ENCODE data around the gene STYXL2. TPM values are rescaled to one million over a fixed set of nuclear protein-coding genes. Genes with fewer than 3 reads are reported as not detected.
A peak's percentile ranks its signal among the peaks of the same experiment; 100 is the strongest.

Gene STYXL2
- total RNA-seq, 1 donor from 2014 or later = not detected

GRCh38 chr1:167086033-167086432 is 7.8 kb upstream of the STYXL2 start:
- no peaks in the 10 kb centered on the region for H3K36me3 Mint-ChIP-seq (ENCODE audit: low read depth)
- H3K9me3 Mint-ChIP-seq = no peaks in the 10 kb centered on the region
- no peak overlapping the region for H3K4me3 Mint-ChIP-seq
- intact Hi-C loops (cut with micrococcal nuclease) = loop anchor here (2.0 to 5.0 kb wide), 2 partner anchors 17 to 36 kb away; no protein-coding TSS in a partner anchor
- H3K4me1 Mint-ChIP-seq = peaks cover 16% of the 10 kb centered on the region
- peaks cover 4% of the 10 kb centered on the region for H3K27me3 Mint-ChIP-seq
- no peak overlapping the region for H3K27ac Mint-ChIP-seq
- no peak for DNase-seq

- Mint-ChIP-seq H3K36me3 (ENCODE audit: low read depth) (no peaks in the 10 kb centered on the region), H3K4me1 (peaks cover 16% of the 10 kb centered on the region), H3K27me3 (peaks cover 4% of the 10 kb centered on the region), H3K27ac (no peak overlapping the region), H3K4me3 (no peak overlapping the region), H3K9me3 (no peaks in the 10 kb centered on the region)
- no peak for DNase-seq
- intact Hi-C loops (cut with micrococcal nuclease) = loop anchor here (2.0 to 5.0 kb wide), 2 partner anchors 16 to 36 kb away; no protein-coding TSS in a partner anchor
Measured at GRCh38 chr1:167086768-167087167, 7.1 kb upstream of the STYXL2 start.

- H3K27me3 Mint-ChIP-seq = no peaks in the 10 kb centered on the region
- H3K4me3 Mint-ChIP-seq = no peak overlapping the region
Measured at GRCh38 chr1:167088746-167089417, 5.0 kb upstream of the STYXL2 start.

GRCh38 chr1:167089939-167090313 is 3.9 kb upstream of the STYXL2 start:
- no peak for DNase-seq
- H3K27me3 Mint-ChIP-seq = no peaks in the 10 kb centered on the region
- H3K9me3 Mint-ChIP-seq = no peaks in the 10 kb centered on the region
- peak overlapping the region; percentile 92 for H3K27ac Mint-ChIP-seq
- H3K4me1 Mint-ChIP-seq = peaks cover 18% of the 10 kb centered on the region
- H3K36me3 Mint-ChIP-seq (ENCODE audit: low read depth) = no peaks in the 10 kb centered on the region
- H3K4me3 Mint-ChIP-seq = peak overlapping the region; percentile 68
- intact Hi-C loops (cut with micrococcal nuclease) = loop anchor here (5.0 kb wide), 1 partner anchor 32 kb away; no protein-coding TSS in a partner anchor

More at GRCh38 chr1:167088746-167089417, 5.0 kb upstream of the STYXL2 start:
- H3K4me1 Mint-ChIP-seq = peaks cover 18% of the 10 kb centered on the region
- intact Hi-C loops (cut with micrococcal nuclease) = loop anchor here (5.0 kb wide), 1 partner anchor 33 kb away; no protein-coding TSS in a partner anchor
- no peaks in the 10 kb centered on the region for H3K36me3 Mint-ChIP-seq (ENCODE audit: low read depth)
- DNase-seq = no peak
- peak overlapping the region; percentile 1 for H3K27ac Mint-ChIP-seq
- H3K9me3 Mint-ChIP-seq = no peaks in the 10 kb centered on the region

- H3K36me3 Mint-ChIP-seq (ENCODE audit: low read depth) = no peaks in the 10 kb centered on the region
- peaks cover 22% of the 10 kb centered on the region for H3K4me1 Mint-ChIP-seq
- H3K27ac Mint-ChIP-seq = peak within 1 kb of the TSS; percentile 92
- intact Hi-C loops (cut with micrococcal nuclease) = no loop called here
- no peaks in the 10 kb centered on the region for H3K27me3 Mint-ChIP-seq
- peak; percentile 77 for DNase-seq
- H3K9me3 Mint-ChIP-seq = no peaks in the 10 kb centered on the region
- H3K4me3 Mint-ChIP-seq = peak within 1 kb of the TSS; percentile 68
Measured at GRCh38 chr1:167090314-167090942, 3.4 kb upstream of the STYXL2 start, which contains the start of gene GPA33. Gene GPA33 (minus strand): TSS chr1:167090377. CDS start chr1:167090287, 90 bp downstream.

- intact Hi-C loops (cut with micrococcal nuclease) = no loop called here
- Mint-ChIP-seq H3K4me3 (no peak overlapping the region), H3K4me1 (peaks cover 24% of the 10 kb centered on the region), H3K27me3 (no peaks in the 10 kb centered on the region), H3K36me3 (ENCODE audit: low read depth) (no peaks in the 10 kb centered on the region), H3K9me3 (no peaks in the 10 kb centered on the region), H3K27ac (no peak overlapping the region)
- DNase-seq = no peak
Measured at GRCh38 chr1:167092653-167093052, 1.2 kb upstream of the STYXL2 start.

- H3K36me3 Mint-ChIP-seq (ENCODE audit: low read depth) = no peaks in the 10 kb centered on the region
- peaks cover 4% of the 10 kb centered on the region for H3K27me3 Mint-ChIP-seq
- DNase-seq = no peak
- H3K27ac Mint-ChIP-seq = no peak overlapping the region
- H3K9me3 Mint-ChIP-seq = no peaks in the 10 kb centered on the region
- peaks cover 21% of the 10 kb centered on the region for H3K4me1 Mint-ChIP-seq
- intact Hi-C loops (cut with micrococcal nuclease) = no loop called here
- no peak overlapping the region for H3K4me3 Mint-ChIP-seq
Measured at GRCh38 chr1:167094690-167095089, 815 bp downstream of the STYXL2 start.

GRCh38 chr1:167095368-167095767 is 1.5 kb downstream of the STYXL2 start:
- H3K4me3 Mint-ChIP-seq = no peak overlapping the region
- intact Hi-C loops (cut with micrococcal nuclease) = no loop called here
- H3K27me3 Mint-ChIP-seq = peaks cover 4% of the 10 kb centered on the region
- H3K27ac Mint-ChIP-seq = no peak overlapping the region
- no peaks in the 10 kb centered on the region for H3K9me3 Mint-ChIP-seq
- H3K4me1 Mint-ChIP-seq = peaks cover 14% of the 10 kb centered on the region
- DNase-seq = no peak
- no peaks in the 10 kb centered on the region for H3K36me3 Mint-ChIP-seq (ENCODE audit: low read depth)

GRCh38 chr1:167099851-167100250 is 6.0 kb downstream of the STYXL2 start:
- Mint-ChIP-seq H3K36me3 (ENCODE audit: low read depth) (no peaks in the 10 kb centered on the region), H3K4me1 (peaks cover 26% of the 10 kb centered on the region), H3K4me3 (no peak overlapping the region), H3K27me3 (peaks cover 8% of the 10 kb centered on the region), H3K9me3 (no peaks in the 10 kb centered on the region), H3K27ac (no peak overlapping the region)
- no peak for DNase-seq
- intact Hi-C loops (cut with micrococcal nuclease) = loop anchor here (5.0 kb wide), 1 partner anchor 122 kb away; the partner anchor contains the start of gene POU2F1

GRCh38 chr1:167100730-167101129 is 6.9 kb downstream of the STYXL2 start:
- no peaks in the 10 kb centered on the region for H3K9me3 Mint-ChIP-seq
- no peaks in the 10 kb centered on the region for H3K36me3 Mint-ChIP-seq (ENCODE audit: low read depth)
- no peak for DNase-seq
- H3K4me3 Mint-ChIP-seq = no peak overlapping the region
- H3K27ac Mint-ChIP-seq = no peak overlapping the region
- peaks cover 8% of the 10 kb centered on the region for H3K27me3 Mint-ChIP-seq
- intact Hi-C loops (cut with micrococcal nuclease) = loop anchor here (5.0 kb wide), 1 partner anchor 122 kb away; the partner anchor contains the start of gene POU2F1
- H3K4me1 Mint-ChIP-seq = peaks cover 28% of the 10 kb centered on the region

- H3K27me3 Mint-ChIP-seq = peaks cover 8% of the 10 kb centered on the region
- DNase-seq = no peak
- H3K9me3 Mint-ChIP-seq = no peaks in the 10 kb centered on the region
- H3K4me1 Mint-ChIP-seq = peaks cover 29% of the 10 kb centered on the region
- intact Hi-C loops (cut with micrococcal nuclease) = loop anchor here (2.0 to 5.0 kb wide), 3 partner anchors 15 to 121 kb away; partner anchors contain the start of gene POU2F1
- H3K4me3 Mint-ChIP-seq = no peak overlapping the region
- no peak overlapping the region for H3K27ac Mint-ChIP-seq
- H3K36me3 Mint-ChIP-seq (ENCODE audit: low read depth) = no peaks in the 10 kb centered on the region
Measured at GRCh38 chr1:167101754-167102153, 7.9 kb downstream of the STYXL2 start.

- Mint-ChIP-seq H3K36me3 (ENCODE audit: low read depth) (no peaks in the 10 kb centered on the region), H3K27me3 (peaks cover 8% of the 10 kb centered on the region), H3K27ac (no peak overlapping the region), H3K4me3 (no peak overlapping the region), H3K4me1 (peaks cover 29% of the 10 kb centered on the region), H3K9me3 (peaks cover 4% of the 10 kb centered on the region)
- intact Hi-C loops (cut with micrococcal nuclease) = loop anchor here (2.0 to 5.0 kb wide), 3 partner anchors 16 to 119 kb away; partner anchors contain the start of gene POU2F1
- no peak for DNase-seq
Measured at GRCh38 chr1:167102906-167103573, 9.2 kb downstream of the STYXL2 start.

- peak overlapping the region; percentile 48 for H3K27ac Mint-ChIP-seq
- peak overlapping the region; percentile 36 for H3K4me3 Mint-ChIP-seq
Measured at GRCh38 chr1:167104256-167104633, 10.4 kb downstream of the STYXL2 start.

More at GRCh38 chr1:167104256-167104633, 10.4 kb downstream of the STYXL2 start:
- H3K4me1 Mint-ChIP-seq = peaks cover 37% of the 10 kb centered on the region
- DNase-seq = peak; percentile 67
- intact Hi-C loops (cut with micrococcal nuclease) = loop anchor here (5.0 kb wide), 1 partner anchor 118 kb away; the partner anchor contains the start of gene POU2F1
- peaks cover 5% of the 10 kb centered on the region for H3K27me3 Mint-ChIP-seq
- peaks cover 4% of the 10 kb centered on the region for H3K9me3 Mint-ChIP-seq
- H3K36me3 Mint-ChIP-seq (ENCODE audit: low read depth) = no peaks in the 10 kb centered on the region

Data from activated CD4-positive, alpha-beta T cell treated with anti-CD3 and anti-CD28 coated beads, Interleukin-2, amount 10 ng/mL, durations not matched to agents 24 days and 14 days (primary cell).